Adipose tissue (tissue), 3 donors: ENCODE measurements around the gene ADARB2. TPM values are rescaled to one million over a fixed set of nuclear protein-coding genes. Genes with fewer than 3 reads are reported as not detected.
"Not testable (repeated sequence)": the region's sequence is repeated elsewhere in the genome, so short reads cannot be mapped to it uniquely, and the experiment has no call there.

ENCODE experiments used
- H3K27ac ChIP-seq: one replicate; pipeline ENCODE4 v1.5.1; 2013; ENCODE audit warnings: low read depth, low read length
- WGBS, 3 donors: extraction: QIAGEN DNeasy Blood & Tissue Kit; methylation state at CpG; one replicate each; pipeline ENCODE4 v1.1.7; 2013; 5-methylcytosine and 5-hydroxymethylcytosine counted together
- polyA plus RNA-seq, 3 donors: library from polyadenylated mRNA; stranded (reverse); fragments of 200-250 nt; gene quantifications; one replicate each; pipeline ENCODE4 v1.2.3, GENCODE V29; 2013
- donor health status: healthy with polysubstance abuse.
- donor health status: Bipolar disorder and iron deficiency.
- donor health status: healthy.

Gene ADARB2
- polyA plus RNA-seq, 3 donors, result 0.31 to 1.9 (median 0.56) TPM

DNA sequence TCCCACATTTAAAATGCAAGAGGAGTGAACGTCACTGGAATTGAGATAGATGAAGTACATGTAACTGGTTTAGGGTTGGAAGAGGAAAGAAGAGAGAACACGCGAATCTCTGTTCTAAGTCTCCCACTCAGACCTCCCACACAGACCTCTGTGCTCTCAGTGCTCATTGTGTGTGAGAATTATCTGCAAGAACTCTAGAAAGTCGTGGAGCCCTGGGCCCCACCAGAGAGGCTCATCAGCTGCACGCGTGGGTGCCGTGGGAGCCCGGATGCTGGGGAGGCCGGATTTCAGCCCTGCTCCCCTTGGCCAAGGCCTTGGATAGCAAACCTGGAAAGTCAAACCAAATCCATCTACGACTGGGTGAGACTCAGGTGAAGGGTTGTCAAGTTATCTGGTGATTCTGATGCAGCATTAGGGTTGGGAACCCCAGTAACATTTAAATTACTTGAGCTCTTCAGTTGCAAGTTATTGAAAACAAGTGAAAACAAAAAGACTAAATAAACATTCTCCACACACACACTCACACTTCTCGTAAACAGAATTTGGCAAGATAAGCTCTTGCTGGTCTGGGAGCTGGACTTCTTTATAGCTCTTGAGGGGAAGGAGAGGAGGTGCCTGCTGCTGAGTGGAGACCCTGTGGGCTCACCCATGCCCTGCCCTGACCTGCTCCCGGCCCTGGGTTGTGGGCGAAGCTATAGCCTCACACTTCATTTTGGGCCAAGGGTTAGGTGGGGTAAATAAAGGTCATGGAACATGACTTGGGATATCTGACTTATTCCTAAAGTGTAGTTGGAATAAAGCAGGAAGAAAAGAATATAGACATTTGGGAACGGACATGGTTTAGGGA, 250.3 kb downstream of the ADARB2 start:
- WGBS, 3 donors, result 81 to 82% (median 81%) methylated on average over 14 of the region's 14 CpGs
- no peak overlapping the region for H3K27ac ChIP-seq

DNA sequence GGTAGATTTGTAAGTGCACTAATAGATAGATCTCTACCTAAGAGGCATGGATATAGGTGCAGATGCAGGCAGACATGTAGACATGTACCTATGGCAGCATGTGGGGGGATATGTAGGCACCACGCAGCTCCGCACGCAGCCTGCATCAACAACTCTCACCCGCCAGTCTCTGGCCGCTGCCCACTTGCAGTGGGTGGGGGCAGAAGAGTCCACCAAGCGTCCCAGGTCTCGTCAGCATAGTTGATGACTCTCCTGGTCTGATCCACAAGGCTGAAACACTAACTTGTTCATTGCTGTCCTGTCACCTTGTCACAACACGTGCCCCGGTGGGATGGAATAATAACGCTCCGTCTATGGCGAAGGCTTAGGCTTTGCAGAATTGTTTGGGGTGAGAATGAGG, 252.0 kb downstream of the ADARB2 start:
- H3K27ac ChIP-seq, result no peak overlapping the region
- WGBS, 3 donors, result 88 to 95% (median 93%) methylated on average over 12 of the region's 12 CpGs

DNA sequence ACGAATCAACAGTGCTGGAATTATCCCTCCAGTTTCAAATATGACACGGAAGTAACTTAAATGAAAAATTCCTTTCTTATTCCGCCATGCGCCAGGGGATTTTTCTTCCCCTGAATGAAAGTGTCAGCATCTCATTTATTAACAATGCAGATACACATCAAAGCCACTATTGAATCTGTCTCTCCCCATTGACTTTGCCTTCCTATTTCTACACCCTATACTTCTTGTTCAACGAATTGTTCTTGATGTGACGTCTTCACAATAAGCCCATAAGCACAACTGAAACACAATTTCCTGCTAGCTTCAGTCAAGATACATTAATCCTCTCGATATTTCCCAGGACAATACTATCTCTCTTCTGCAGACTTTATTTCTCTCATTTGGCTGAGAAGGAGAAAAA, 253.5 kb downstream of the ADARB2 start:
- WGBS, 3 donors, result 45 to 55% (median 47%) methylated on average over 7 of the region's 7 CpGs
- H3K27ac ChIP-seq, result no peak overlapping the region

DNA sequence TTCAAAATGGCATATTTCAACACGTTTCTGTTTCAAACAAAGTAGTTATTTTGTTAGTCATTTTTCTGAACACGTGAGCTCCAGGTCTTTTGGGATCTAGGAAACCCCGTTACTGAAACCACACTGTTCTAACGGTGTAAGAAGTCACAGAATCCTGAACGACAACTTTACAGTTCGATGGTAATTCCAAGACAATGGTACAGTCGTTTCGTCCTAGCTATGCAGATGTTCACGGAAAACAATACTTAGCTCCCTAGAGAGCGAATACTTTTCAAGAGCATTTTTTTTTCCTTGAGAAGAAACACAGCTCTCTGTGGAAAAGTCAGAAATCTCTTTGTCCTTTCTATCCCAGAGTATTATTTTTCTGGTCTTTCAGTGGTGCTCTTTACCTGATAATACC, 254.1 kb downstream of the ADARB2 start:
- H3K27ac ChIP-seq, result no peak overlapping the region
- WGBS, 3 donors, result 35 to 52% (median 51%) methylated on average over 10 of the region's 10 CpGs

DNA sequence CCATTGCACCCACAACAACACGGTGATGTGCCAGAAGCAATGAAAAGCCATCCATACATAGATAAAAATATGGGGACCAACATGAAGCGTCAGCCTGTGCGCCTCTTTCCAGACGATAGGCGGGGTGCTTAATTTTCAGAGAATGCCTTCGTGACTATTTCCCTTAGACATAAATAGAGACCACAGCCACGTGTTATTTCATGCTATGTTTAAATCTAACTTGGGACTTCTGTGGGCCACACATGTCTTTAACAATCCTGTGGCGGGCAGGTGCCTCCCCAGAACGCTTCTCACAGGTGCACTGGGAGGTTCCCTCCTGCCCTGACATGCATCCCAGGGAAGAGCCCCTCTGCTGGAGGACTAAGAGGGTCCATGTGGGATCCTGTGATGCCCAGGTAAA, 259.7 kb downstream of the ADARB2 start:
- H3K27ac ChIP-seq, result no peak overlapping the region
- 87 to 90% (median 90%) methylated on average over 9 of the region's 9 CpGs for WGBS, 3 donors

DNA sequence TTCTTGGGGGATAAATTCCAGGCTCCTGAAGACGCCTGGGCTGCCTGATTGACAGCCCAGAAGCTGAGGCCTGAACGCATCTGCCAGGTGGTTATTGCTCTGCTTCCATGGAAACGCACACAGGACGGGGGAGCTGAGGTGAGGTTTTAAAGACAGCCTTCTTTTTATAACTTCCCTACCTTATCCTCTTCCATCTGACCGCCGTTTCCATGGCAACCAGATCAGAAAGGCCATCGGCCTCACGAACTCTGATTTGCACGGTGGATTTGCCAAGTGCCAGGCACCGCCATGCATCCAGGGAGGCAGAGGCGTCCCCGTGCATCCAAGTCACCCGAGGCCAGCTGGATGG, 260.9 kb downstream of the ADARB2 start:
- H3K27ac ChIP-seq, result no peak overlapping the region
- WGBS, 3 donors, result 53 to 63% (median 60%) methylated on average over 13 of the region's 13 CpGs

DNA sequence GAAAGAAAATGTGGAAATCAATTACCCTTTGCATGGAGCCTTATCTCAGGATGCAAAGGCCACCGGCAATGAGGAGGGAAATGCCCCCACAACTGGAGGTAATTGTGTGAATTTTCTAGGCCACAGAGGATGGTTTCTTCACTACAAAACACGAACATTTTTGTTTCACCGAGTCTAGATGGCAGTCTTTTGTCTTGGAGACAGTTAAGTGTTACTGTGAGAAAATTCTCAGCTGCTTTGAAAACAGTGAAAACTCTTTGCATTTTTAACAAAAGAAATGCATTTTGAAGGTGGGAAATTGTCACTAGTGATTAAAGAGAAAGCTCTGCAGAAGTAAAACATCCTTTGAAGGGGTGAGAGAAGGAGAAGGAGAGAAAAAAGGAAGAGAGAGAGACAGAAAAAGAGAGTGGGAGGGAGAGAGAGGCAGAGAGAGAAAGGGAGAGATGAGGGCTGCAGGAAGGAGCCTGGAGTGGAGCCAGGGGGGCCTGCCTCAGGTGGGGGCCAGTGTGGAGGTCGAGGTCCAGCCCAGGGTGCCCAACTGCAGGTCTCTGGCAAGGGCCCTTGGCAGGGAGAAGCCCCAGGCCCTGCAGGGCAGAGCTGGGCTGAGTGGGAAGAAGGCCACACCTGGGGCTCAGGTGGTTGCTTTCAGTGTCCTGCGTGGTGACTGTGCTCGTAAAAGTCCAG, 261.4 kb downstream of the ADARB2 start:
- H3K27ac ChIP-seq, result no peak overlapping the region
- WGBS, 3 donors, result 21 to 27% (median 26%) methylated on average over 6 of the region's 6 CpGs

DNA sequence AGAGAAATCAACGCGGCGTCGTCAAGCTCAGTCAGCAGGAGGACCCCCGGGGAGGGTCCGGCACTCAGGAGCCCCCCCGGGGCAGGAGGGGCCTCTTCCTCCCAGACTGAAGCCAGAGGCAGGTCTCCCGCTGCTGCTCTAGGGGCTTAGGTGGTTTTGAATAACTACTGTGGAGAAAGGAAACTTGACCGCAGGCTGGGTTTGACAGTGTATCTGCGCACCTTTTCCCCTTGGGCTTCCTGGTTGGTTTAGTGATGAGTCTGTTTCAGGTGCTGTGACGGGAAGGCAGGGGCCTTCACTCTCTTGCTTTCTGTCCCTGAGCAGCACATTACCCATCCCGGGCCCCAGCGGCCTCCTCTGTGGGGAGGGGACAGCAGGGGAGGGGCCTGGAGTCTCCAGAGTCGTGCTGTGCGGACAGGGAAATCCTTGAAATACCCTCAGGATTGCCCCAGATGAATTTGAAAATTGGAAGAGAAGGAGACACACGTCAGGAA, 262.2 kb downstream of the ADARB2 start:
- H3K27ac ChIP-seq, result no peak overlapping the region
- 31 to 37% (median 32%) methylated on average over 16 of the region's 16 CpGs for WGBS, 3 donors

DNA sequence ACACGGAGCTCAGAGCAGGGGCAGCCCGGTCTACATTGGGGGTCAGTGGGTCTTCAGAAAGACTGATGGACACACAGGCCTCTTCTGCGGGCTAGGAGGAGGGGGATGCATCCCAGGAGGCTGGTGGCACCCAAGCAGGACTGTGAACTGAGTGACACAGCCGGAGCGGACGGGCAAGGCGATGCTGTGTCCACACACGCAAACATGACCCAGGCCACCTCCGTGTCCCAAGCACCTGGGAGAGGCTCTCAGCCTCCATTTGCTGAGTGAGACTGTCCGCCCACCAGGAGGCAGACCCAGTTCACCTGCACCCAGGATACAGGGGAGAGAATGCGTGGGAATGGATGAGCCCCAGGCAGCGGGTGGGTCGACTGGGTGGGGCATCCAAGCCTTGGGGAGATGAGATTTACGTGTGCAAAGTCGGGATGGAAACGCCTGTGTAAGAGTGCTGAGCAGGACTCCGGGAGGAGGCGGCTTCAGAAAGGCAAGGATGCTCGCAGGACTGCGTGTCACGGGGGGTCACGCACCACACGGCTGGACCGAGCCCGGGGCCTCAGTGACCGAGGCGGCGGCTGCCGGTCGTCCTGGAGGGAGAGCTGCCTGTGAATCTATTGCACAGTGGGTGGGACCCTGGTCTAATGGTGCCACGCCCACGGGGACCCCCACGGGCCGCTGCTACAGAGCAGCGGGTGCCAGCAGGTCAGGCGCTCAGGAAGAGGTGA, 262.8 kb downstream of the ADARB2 start:
- H3K27ac ChIP-seq, result no peak overlapping the region
- WGBS, 3 donors, result 55 to 71% (median 67%) methylated on average over 36 of the region's 36 CpGs

DNA sequence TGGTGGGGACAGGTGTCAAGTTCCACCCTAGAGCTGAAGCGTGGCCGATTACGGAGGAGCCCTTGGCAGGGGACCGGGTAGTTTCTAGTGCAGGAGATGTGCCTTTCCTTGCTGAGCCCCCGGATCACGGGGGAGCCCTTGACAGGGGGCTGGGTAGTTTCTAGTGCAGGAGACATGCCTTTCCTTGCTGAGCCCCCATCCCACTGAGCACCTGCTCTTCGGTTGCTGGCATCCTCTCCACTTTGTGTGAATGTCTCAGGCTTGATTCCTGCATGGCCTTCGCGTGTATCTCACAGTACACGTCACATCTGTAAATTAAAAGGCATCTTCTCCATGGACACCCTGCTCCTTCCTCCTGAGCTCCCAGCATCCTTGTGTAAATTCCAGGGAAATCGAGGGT, 263.5 kb downstream of the ADARB2 start:
- H3K27ac ChIP-seq, result no peak overlapping the region
- WGBS, 3 donors, result 72 to 75% (median 72%) methylated on average over 11 of the region's 11 CpGs

DNA sequence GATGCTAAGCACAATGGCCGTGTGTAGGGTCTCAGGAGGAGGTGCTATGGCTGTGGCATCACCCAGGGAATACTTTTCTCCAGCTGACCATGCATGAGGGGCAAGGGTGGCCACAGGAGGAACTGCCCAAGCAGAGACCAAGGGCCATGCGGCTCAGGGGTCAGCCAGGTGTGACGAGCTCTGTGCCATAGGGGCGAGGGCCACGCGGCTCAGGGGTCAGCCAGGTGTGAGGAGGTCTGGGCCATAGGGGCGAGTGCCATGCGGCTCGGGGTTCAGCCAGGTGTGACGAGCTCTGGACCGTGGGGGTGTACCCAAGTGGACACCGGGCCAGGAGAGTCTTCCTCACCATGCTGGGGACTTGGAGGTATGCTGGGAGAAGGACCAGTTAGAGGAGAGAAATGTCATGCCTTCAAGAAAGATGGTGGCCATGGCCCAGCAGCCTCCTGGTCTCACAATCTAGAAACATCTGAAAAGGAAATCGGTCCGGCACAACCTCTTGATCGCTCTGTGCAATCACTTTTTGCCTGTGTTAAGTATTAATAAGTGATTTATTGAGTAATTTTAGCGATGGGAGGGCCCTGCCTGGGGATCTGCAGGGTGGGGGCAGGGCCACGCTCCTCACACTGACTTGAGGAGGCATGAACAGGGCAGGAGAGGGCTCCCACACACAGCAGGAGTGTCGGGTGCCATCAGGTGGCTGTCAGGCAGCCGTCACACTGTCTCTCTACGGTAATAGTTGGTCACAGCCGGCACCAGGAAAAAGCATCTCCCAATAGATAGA, 265.0 kb downstream of the ADARB2 start:
- WGBS, 3 donors, result 70 to 88% (median 86%) methylated on average over 21 of the region's 21 CpGs
- H3K27ac ChIP-seq, result no peak overlapping the region

DNA sequence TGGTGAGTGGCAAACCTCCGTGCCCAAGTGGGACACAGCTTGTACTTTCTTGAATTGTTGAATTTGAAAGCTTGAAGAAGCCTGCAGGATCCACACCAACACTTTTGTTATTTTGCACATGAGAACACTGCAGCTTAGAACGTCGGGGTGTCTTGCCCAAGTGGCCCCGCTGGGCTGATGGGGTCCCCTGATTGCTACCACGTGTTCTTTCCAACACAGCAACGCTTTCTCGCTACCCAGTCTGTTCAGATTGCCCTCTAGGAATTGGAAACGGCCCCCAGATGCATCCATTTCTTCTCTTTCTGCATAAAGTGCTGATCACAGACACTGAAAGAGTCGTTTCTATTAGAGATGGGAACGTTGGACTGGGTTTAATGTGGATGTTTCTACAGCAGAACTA, 268.5 kb downstream of the ADARB2 start:
- WGBS, 3 donors, result 56 to 68% (median 61%) methylated on average over 10 of the region's 10 CpGs
- H3K27ac ChIP-seq, result no peak overlapping the region

DNA sequence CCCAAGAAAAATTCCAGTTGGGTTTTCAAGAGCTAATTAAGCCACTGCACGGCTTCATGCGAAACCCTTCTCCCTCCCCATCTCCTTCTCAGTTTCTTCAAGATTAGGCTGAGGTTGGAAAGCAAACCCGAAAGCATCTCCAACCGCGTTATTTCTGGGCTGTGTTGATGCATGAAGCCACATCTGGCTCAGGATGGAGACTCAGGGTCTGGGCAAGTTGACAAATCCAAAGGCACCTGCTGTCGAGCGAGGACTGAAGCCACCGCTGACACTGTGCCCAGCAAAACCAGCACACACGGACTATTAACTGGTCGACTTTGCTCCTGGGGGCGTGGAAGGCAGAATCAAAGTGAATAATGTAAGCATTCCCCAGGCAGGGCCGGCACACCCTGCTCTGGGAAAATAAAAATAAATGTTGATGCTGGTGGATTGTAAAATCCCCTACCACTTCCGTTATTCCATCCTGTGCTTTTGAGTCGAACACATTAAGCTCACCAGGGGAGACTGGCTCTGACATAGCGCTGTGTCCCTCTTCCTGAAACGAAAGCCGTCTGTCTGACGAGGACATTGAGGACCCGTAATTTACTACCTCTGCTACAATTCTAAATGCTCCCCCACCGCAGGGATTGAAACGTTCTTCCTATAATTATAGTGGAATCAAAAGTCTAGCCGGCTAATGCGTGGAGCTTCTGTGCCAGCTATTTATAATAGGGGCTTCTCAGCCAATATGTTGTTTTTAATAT, 269.8 kb downstream of the ADARB2 start:
- 63 to 73% (median 72%) methylated on average over 23 of the region's 23 CpGs for WGBS, 3 donors

DNA sequence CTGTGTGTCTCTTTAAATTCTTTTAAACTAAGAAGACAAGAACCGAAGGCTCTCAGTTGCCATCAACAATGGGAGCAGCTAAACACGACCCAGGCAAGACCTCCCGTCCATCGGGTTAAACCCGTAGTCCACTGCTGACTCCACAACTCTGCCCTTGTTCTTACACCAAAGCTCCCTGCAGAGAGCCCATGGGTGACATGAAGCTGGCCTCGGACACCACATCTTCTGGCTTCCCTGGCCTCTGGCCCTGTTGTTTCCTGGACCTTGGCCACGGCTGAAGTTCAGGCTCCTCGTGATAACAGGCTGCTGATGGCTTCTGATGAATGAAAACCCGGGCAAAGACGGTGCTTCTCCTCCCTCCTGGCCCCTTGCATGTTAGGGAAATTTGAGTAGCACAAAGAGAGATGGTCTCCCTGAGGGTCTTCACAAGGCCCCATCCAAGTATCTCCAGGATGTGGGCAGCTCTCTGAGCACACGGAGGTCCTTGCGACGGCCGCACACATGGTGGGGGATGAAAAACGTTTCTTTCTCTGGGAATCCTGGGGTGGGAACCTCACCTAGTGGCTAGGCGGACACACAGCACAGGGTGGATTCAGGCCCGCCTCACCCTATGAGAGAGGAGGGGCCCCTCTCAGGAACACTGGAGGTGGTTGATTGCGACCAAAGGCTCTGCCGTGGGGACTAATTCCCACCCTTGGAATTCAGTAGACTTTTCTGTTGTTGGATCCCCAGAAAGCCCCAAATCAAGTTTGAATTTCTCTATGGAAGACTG, 271.1 kb downstream of the ADARB2 start:
- 57 to 68% (median 59%) methylated on average over 19 of the region's 19 CpGs for WGBS, 3 donors
- H3K27ac ChIP-seq, result no peak overlapping the region

More for the DNA sequence above, 269.8 kb downstream of the ADARB2 start:
- H3K27ac ChIP-seq, result no peak overlapping the region

DNA sequence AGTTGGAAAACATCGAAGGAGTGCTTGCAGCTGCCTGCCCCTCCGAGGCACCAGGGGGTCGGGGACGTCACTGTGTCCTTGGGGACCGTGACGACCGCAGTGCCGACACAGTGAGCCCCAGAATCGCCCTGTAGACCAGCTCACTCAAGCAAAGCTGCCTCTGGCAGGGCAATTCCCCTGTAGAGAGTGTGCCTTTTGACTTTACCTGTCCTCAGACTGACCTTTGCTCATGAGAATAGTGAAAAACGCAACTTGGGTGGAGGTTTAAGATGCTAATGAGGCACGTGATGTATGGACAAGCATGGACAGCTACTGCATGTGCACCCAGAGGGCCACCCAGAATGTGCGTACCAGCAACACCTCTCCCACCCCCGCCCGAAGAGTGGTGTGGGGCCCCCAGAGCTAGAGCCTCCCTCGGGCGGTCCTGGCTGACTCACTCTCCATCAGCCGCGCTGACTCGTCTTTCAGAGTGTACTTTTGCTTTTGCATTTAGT, 271.9 kb downstream of the ADARB2 start:
- WGBS, 3 donors, result 65 to 69% (median 65%) methylated on average over 19 of the region's 19 CpGs

DNA sequence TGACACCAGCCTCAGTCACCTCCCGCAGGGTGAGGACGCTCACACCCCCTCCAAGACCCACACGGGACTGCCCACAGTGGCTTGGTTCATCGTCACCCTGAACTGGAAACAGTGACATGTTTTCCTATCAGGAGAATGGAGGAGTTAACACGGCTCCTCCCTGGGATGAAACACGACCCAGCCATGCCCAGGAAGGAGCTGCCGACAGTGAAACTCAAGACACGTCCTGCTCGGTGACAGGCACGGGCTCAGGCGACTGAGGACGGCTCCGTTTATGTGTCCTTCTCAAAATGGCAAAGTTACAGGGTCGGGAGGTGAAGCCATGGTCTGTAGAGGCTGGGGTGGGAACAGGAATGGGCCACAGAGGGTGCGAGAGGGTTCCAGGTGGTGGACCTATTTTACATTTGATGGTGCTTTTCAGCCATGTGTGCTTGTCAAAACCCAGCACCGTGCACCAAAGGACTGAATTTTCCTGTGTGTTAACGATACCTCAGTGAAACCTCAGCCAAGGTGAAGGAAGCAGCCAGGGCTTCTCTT, 272.4 kb downstream of the ADARB2 start:
- no peak overlapping the region for H3K27ac ChIP-seq
- WGBS, 3 donors, result 27 to 42% (median 38%) methylated on average over 17 of the region's 17 CpGs

More for the DNA sequence above, 271.9 kb downstream of the ADARB2 start:
- H3K27ac ChIP-seq, result no peak overlapping the region

DNA sequence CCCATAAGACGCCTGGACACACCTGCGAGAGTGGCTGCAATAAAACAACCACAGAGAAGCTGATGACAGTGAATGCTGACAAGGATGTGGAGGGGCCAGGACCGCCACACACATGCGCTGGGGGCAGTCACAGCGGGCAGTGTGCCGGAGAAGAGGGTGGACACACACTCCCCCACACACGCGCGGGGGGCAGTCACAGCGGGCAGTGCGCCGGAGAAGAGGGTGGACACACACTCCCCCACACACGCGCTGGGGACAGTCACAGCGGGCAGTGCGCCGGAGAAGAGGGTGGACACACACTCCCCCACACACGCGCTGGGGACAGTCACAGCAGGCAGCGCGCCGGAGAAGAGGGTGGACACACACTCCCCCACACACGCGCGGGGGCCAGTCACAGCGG, 273.4 kb downstream of the ADARB2 start:
- WGBS, 3 donors, result 81 to 88% (median 85%) methylated on average over 26 of the region's 26 CpGs
- not testable (repeated sequence) for H3K27ac ChIP-seq
